ENCODE results near the gene PPIP5K2.

- no peak for TF ChIP-seq CTCF (IDR thresholded peaks at IDR 0.05; ENCODE audit: low read length)
- TF ChIP-seq EZH2 (optimal IDR thresholded peaks at IDR 0.05; ENCODE audit: low read depth, low read length), result no peak
- TF ChIP-seq EZH2phosphoT487 (IDR thresholded peaks at IDR 0.05; ENCODE audit: low read length), result no peak
Measured at GRCh38 chr5:103102234-103102633, 17.9 kb upstream of the PPIP5K2 start.
